Left cardiac atrium (tissue), 4 donors: ENCODE data around the gene PDE6C. TPM values are rescaled to one million over a fixed set of nuclear protein-coding genes. Genes with fewer than 3 reads are reported as not detected.
A peak's percentile ranks its signal among the peaks of the same experiment; 100 is the strongest.
"Not testable (repeated sequence)": the region's sequence is repeated elsewhere in the genome, so short reads cannot be mapped to it uniquely, and the experiment has no call there.

Experiments used
- ATAC-seq, 2 donors: fragments of 200-7000 bp; cut with Tn5 transposase; one replicate each; pipeline ENCODE4 v1.9.1; 2020; ENCODE audit warnings: mild to moderate bottlenecking in 2 of 2, moderate library complexity in 2 of 2
- DNase-seq: peaks from one replicate; pipeline ENCODE4 v3.0.0-alpha.2; 2020
- intact Hi-C, 2 donors: fragments of 100-400 bp; cut with DNase I; formaldehyde crosslinking; loops; one replicate each; pipeline versions ENCODE4 v1.14.1 to v1.15.1; 2022 to 2023
- total RNA-seq, 2 donors: library from RNA; stranded (reverse); fragmentation: NEBNext Ultra II Directional; extraction: Animal tissue kit (Norgen Biotek cat#: 25700); gene quantifications; one replicate each; pipeline ENCODE4 v1.2.1, GENCODE V29; 2021
- donor health status: DM: no; HTN: yes; CAD: no.
- donor health status: DM: no; HTN: yes; CAD: no; lungs with severe emphysema.
- donor health status: DM: yes; HTN: yes; CAD: no.
- donor health status: Dilated cardiomyopathy.

Gene PDE6C
- total RNA-seq, 2 donors from 2014 or later: not detected

GRCh38 chr10:93678805-93679587, 66.7 kb downstream of the PDE6C start:
- no peak for ATAC-seq
- intact Hi-C loops: loop anchor here in 1 of 2 donors (5.0 kb wide), 1 partner anchor 127 kb away; no protein-coding TSS in a partner anchor
- DNase-seq: no peak

DNA sequence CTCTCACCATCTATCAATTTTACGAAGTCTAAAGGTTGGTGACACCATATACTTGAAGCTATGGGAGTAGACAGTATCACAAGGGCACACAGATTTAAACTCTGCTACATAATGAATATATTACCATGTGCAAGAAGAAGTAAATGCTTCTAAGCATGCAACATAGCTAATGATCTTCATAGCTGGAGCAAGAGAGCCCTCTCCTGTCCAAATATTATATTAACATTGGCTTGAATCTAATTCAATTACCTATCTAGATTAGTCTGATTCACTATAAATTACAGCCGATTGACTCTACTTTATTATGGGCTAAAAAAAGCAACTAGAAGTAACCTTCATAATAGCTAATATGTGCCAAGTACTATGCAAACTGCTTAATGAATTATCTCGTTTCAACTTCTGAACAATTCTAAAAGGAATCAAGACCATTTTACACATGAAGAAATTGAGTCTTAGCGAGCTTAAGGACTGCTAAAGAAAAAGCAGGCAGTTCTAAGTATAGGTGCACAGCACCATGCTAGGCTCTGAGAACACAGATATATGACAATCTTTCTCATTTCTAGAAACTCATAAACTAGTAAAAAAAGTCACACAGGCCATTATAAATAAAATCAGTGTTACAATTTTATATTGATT, 68.2 kb downstream of the PDE6C start:
- intact Hi-C loops: loop anchor here in 1 of 2 donors (10.0 kb wide), 1 partner anchor 126 kb away; no protein-coding TSS in a partner anchor
- ATAC-seq: peak; percentile 55 to 70
- DNase-seq: no peak

DNA sequence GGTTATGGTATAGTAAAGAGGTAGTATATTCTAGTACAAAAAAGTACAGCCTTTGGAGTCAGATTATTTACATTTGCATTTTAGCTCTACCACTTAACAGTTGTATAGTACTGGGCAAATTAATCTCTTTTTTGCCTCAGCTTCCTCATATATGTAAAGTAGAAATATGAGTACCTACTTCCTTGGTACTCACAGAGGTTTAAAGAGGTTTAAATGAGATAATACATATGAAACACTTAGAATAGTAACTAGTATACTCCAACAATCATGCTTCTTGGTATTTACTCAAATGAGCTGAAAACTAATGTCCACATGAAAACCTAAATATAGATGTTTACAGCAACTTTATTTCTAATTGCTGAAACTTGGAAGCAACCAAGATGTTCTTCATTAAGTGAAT, 75.4 kb downstream of the PDE6C start:
- no peak for DNase-seq
- no peak for ATAC-seq
- intact Hi-C loops: loop anchor here in 1 of 2 donors (10.0 kb wide), 1 partner anchor 133 kb away; no protein-coding TSS in a partner anchor

DNA sequence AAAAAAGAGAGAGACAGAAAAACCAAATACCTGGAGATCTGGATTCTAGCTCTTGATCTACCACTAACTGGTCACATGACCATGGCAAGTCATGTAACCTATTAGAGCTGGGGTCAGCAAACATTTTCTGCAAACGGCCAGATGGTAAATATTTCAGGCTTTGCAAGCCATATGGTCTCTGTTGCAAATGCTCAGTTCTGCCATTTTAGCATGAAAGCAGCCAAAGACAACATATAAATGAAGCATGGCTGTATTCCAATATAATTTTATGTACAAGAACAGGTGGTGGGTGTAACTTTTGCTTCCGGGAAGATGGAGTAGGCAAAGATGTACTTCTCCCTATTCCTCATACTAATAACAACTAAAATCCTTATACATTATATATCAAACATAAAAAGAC, 83.4 kb downstream of the PDE6C start:
- no peak for DNase-seq
- ATAC-seq: no peak
- intact Hi-C loops: no loop called here

- DNase-seq, ATAC-seq, intact Hi-C loops: not testable (repeated sequence)
Observed at GRCh38 chr10:93696582-93696981, 84.2 kb downstream of the PDE6C start.

DNA sequence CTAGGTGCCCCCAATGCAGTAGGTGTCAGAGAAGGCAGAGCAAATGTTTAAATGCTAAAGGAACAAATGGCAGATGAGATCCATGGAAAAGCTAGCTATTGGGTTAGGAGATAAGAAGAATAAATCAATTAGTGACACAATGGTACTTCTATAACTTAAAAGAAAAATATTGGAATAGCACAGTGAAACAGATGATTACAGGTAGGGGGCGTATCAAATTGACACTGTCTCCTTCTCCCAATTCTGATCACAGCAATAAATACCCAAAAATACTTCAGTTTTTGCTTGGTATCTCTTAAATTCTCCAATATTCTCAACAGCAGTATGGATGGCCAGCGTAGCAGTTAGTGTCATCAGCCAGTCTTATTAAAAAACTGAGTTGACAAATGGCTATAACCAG, 84.9 kb downstream of the PDE6C start:
- intact Hi-C loops: no loop called here
- ATAC-seq: no peak
- DNase-seq: no peak

DNA sequence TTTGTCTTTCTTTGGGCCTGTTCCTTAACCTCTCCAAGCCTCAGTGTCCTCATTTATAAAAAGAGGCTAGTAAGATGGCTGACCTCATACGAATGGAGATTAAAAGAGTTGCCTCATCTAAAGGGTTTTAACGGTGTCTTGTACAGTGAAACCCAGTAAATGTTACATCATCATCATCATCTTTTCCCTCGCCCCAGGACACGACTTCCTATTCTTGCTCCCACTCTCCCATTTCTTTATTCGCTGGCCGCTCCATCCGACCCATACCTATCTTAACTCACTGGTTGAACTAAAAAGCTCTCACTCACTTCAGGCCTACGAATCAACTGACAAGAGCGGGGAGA, 89.5 kb downstream of the PDE6C start:
- DNase-seq: no peak
- intact Hi-C loops: loop anchor here in 1 of 2 donors (5.0 kb wide), 1 partner anchor 110 kb away; no protein-coding TSS in a partner anchor
- peak; percentile 18 to 41 for ATAC-seq

- DNase-seq: peak; percentile 92
- intact Hi-C loops: loop anchor here in 1 of 2 donors (5.0 kb wide), 1 partner anchor 110 kb away; no protein-coding TSS in a partner anchor
- ATAC-seq: peak; percentile 99
Observed at GRCh38 chr10:93702210-93703001, 90.1 kb downstream of the PDE6C start, which contains the start of gene FRA10AC1. Gene FRA10AC1, minus strand, starts transcription at chr10:93702592. Its CDS starts 2,486 bp downstream, at chr10:93700106.

GRCh38 chr10:93703066-93703465, 90.7 kb downstream of the PDE6C start:
- DNase-seq: no peak
- intact Hi-C loops: loop anchor here in 1 of 2 donors (5.0 kb wide), 1 partner anchor 109 kb away; no protein-coding TSS in a partner anchor
- ATAC-seq: peak in 1 of 2 donors; percentile 13

DNA sequence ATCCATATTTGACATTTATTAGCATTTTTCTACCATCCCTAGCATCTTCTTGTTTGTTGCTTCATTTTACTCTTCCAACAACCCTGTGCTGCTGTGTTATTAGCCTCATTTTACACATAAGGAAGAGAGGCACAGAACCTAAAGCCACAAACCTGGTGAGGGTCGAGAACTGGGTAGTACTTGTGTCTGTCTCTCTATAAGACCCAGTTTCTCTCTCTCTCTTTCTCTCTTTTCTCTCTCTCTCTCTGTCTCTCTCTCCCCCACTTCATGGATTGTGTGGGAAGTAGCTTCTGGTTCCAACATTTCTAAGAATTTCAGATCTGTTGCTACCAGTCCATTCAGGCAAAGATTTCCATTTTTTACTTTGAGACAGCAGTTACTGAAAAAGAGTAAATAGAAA, 91.5 kb downstream of the PDE6C start:
- DNase-seq (no peak), ATAC-seq (no peak)
- intact Hi-C loops: loop anchor here in 1 of 2 donors (5.0 kb wide), 1 partner anchor 108 kb away; no protein-coding TSS in a partner anchor

DNA sequence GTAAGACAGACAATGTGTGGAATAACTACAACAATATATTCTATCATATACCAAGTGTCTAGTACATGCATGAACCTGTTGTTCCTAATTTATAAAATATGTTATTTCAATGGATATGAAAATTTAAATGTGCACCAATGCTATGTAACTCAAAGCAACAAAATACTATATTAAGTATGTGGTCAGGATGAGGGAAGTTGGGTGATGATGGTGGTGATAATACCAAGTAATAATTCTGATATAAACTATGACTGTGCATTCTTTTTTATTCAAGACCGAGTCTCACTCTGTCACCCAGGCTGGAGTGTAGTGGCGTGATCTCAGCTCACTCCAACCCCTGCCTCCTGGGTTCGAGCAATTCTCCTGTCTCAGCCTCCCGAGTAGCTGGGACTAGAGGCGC, 92.1 kb downstream of the PDE6C start:
- intact Hi-C loops: loop anchor here in 1 of 2 donors (5.0 kb wide), 1 partner anchor 108 kb away; no protein-coding TSS in a partner anchor
- DNase-seq (no peak), ATAC-seq (no peak)

DNA sequence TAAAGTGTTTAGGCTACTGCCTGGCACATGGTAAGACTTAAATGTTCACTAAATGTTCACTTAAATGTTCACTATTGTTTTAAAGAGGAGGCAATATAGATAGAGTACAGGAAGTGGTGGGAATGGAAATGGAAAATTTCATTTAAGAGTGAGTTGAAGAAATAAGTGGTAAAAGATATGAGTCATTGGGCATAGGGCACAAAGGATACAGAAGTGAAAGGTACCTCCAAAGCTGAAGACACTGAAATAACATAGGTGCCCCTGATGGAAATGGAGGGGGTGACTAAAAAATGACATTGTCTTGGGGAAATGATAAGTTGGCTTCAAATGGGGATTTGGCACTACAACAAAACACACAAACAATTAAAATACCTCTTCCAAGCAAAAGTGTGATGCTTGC, 95.3 kb downstream of the PDE6C start:
- no peak for ATAC-seq
- no peak for DNase-seq
- intact Hi-C loops: no loop called here

DNA sequence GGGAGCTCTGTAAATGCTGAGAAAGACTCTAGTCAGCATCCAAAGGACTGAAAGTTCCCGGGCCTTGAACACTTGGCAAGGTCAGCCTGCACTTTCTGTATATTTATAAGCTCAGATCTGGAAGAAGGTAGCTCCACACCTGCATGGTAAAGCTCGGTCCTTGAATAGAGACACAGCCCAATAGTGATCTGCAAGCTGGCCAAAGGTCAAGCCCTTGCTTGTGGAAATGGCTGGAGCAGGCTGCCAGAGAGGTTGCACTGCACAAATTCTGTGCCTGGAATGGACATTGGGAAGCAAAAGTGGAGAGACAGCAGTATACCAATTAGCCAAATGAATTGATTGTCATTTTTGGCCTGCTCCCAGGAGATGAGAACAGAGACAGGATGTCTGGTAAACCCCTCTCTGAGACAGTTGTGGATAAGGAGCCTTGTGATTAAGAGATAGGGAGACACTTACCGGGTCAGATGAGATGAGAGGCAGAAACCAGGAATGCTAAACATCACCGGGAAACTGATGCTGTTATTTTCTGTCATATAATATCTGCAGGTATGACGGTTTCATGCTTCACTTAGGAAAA, 98.1 kb downstream of the PDE6C start:
- no peak for ATAC-seq
- intact Hi-C loops: no loop called here

DNA sequence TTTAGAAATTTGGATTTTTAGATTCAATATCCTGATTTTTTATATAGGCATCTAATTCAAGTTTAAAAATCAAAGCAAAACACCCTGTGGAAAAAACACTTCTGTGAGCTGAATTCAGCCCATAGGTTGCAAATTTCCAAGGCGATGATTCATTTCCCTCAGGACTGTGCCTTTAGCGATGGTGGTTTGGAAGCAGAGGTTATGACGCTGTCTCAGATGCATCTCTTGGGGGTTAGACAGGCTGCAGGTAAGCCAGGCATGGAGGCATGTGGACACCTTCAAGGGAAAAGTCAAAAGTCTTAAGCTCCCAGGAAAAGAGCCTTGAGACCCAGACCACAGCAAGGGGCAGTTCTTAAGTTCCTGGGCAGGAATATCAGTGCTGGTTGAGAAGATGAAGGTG, 99.6 kb downstream of the PDE6C start:
- intact Hi-C loops: no loop called here
- DNase-seq: no peak
- ATAC-seq: no peak

More for the DNA sequence above, 98.1 kb downstream of the PDE6C start:
- DNase-seq: no peak

DNA sequence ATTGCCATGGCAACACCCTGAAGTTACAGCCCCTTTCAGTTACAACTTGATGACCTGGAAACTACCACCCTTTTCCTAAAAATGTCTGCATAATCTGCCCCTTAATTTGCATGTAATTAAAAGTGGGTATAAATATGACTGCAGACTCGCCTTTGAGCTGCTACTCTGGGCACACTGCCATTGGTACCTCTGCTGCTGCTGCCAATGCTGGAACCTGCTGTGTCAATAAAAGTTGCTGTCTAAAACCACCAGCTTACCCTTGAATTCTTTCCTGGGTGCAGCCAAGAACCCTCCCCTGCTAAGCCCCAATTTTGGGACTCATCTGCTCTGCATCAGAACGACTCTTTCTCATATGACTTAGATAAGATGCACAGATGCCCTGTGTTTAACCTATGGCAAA, 100.3 kb downstream of the PDE6C start:
- DNase-seq (no peak), ATAC-seq (no peak)
- intact Hi-C loops: no loop called here

GRCh38 chr10:93715345-93715744, 103.0 kb downstream of the PDE6C start:
- DNase-seq (no peak), ATAC-seq (no peak)
- intact Hi-C loops: no loop called here
